ENCODE data around the gene MYO10. TPM values are rescaled to one million over a fixed set of nuclear protein-coding genes. Genes with fewer than 3 reads are reported as not detected.

MYO10 gene
- polyA plus RNA-seq, 3 donors, result 0.23 to 1.1 (median 0.35) TPM

- no peak for DNase-seq
- peaks cover 14 to 17% (median 14%) of the 10 kb centered on the region in 3 donors for H3K27me3 Mint-ChIP-seq (ENCODE audit: low read depth in 3 of 3)
- no peak overlapping the region for H3K27ac ChIP-seq (ENCODE audit: low read depth in 1 of 2, low read length in 2 of 2)
- peaks cover 0 to 3% of the 10 kb centered on the region in 2 donors for H3K27me3 ChIP-seq (ENCODE audit: control insufficient read depth in 2 of 2, insufficient read depth in 2 of 2, low read length in 2 of 2)
- no peaks in the 10 kb centered on the region for H3K9me3 ChIP-seq (replicated peaks in 1 of 2; ENCODE audit: control insufficient read depth in 1 of 2, insufficient read depth in 1 of 2, low read length in 2 of 2)
- peaks cover 0 to 3% (median 0%) of the 10 kb centered on the region in 7 donors for H3K9me3 Mint-ChIP-seq
- WGBS (ENCODE audit: insufficient coverage), result no CpG with 5 or more reads among the region's 1 CpG
- H3K36me3 ChIP-seq (replicated peaks in 1 of 2; ENCODE audit: control insufficient read depth in 1 of 2, insufficient read depth in 2 of 2, low read length in 2 of 2), result no peaks in the 10 kb centered on the region
- no peaks in the 10 kb centered on the region for H3K4me1 Mint-ChIP-seq
- H3K4me2 ChIP-seq (replicated peaks; ENCODE audit: extremely low read depth, low read length, poor library complexity, severe bottlenecking), result no peak overlapping the region
- H3K4me3 Mint-ChIP-seq, result no peak overlapping the region
- intact Hi-C loops (cut with micrococcal nuclease), result no loop called here
- H3K79me2 ChIP-seq (ENCODE audit: insufficient read depth, low read length), result no peaks in the 10 kb centered on the region
- H4K20me1 ChIP-seq (ENCODE audit: insufficient read depth, low read length), result no peaks in the 10 kb centered on the region
- H3K9ac ChIP-seq (ENCODE audit: insufficient read depth, low read length, poor library complexity, severe bottlenecking), result no peak overlapping the region
- no peak overlapping the region for H2AFZ ChIP-seq (ENCODE audit: insufficient read depth, low read depth, low read length, poor library complexity, severe bottlenecking)
- H3K27ac Mint-ChIP-seq, result no peak overlapping the region
- no peak overlapping the region for H3K4me3 ChIP-seq (replicated peaks in 1 of 3; ENCODE audit: low read depth in 2 of 3, low read length in 3 of 3)
- H3K36me3 Mint-ChIP-seq, result no peaks in the 10 kb centered on the region
- no peak for TF ChIP-seq CTCF (IDR thresholded peaks at IDR 0.05)
- no peaks in the 10 kb centered on the region for H3K4me1 ChIP-seq (ENCODE audit: control insufficient read depth in 1 of 2, insufficient read depth in 2 of 2, low read length in 2 of 2)
These were observed 47.9 kb upstream of the MYO10 start for GRCh38 chr5:16983972-16984371.

- H3K4me2 ChIP-seq (replicated peaks; ENCODE audit: extremely low read depth, low read length, poor library complexity, severe bottlenecking), result no peak overlapping the region
- H3K27ac Mint-ChIP-seq, result no peak overlapping the region
- H3K9me3 ChIP-seq (replicated peaks in 1 of 2; ENCODE audit: control insufficient read depth in 1 of 2, insufficient read depth in 1 of 2, low read length in 2 of 2), result no peaks in the 10 kb centered on the region
- no peak overlapping the region for H3K4me3 Mint-ChIP-seq
- 98% methylated on average over 9 of the region's 9 CpGs for WGBS (ENCODE audit: insufficient coverage)
- peaks cover 0 to 3% of the 10 kb centered on the region in 2 donors for H3K27me3 ChIP-seq (ENCODE audit: control insufficient read depth in 2 of 2, insufficient read depth in 2 of 2, low read length in 2 of 2)
- no peak for TF ChIP-seq CTCF (IDR thresholded peaks at IDR 0.05)
- H3K9me3 Mint-ChIP-seq, result peaks cover 0 to 3% (median 0%) of the 10 kb centered on the region in 7 donors
- no peaks in the 10 kb centered on the region for H3K4me1 ChIP-seq (ENCODE audit: control insufficient read depth in 1 of 2, insufficient read depth in 2 of 2, low read length in 2 of 2)
- H3K27me3 Mint-ChIP-seq (ENCODE audit: low read depth in 3 of 3), result peaks cover 16 to 22% (median 18%) of the 10 kb centered on the region in 3 donors
- intact Hi-C loops (cut with micrococcal nuclease), result no loop called here
- H3K36me3 Mint-ChIP-seq, result no peaks in the 10 kb centered on the region
- no peak overlapping the region for H3K4me3 ChIP-seq (replicated peaks in 1 of 3; ENCODE audit: low read depth in 2 of 3, low read length in 3 of 3)
- no peaks in the 10 kb centered on the region for H3K4me1 Mint-ChIP-seq
- no peaks in the 10 kb centered on the region for H3K36me3 ChIP-seq (replicated peaks in 1 of 2; ENCODE audit: control insufficient read depth in 1 of 2, insufficient read depth in 2 of 2, low read length in 2 of 2)
- no peaks in the 10 kb centered on the region for H3K79me2 ChIP-seq (ENCODE audit: insufficient read depth, low read length)
- DNase-seq, result no peak
- H4K20me1 ChIP-seq (ENCODE audit: insufficient read depth, low read length), result no peaks in the 10 kb centered on the region
- no peak overlapping the region for H3K27ac ChIP-seq (ENCODE audit: low read depth in 1 of 2, low read length in 2 of 2)
- no peak overlapping the region for H2AFZ ChIP-seq (ENCODE audit: insufficient read depth, low read depth, low read length, poor library complexity, severe bottlenecking)
- H3K9ac ChIP-seq (ENCODE audit: insufficient read depth, low read length, poor library complexity, severe bottlenecking), result no peak overlapping the region
These were observed 47.0 kb upstream of the MYO10 start for GRCh38 chr5:16983022-16983639.
